ENCODE results near the gene SYTL3. TPM values are rescaled to one million over a fixed set of nuclear protein-coding genes. Genes with fewer than 3 reads are reported as not detected.
"Not testable (repeated sequence)": the region's sequence is repeated elsewhere in the genome, so short reads cannot be mapped to it uniquely, and the experiment has no call there.

Gene SYTL3
- total and polyA plus RNA-seq, 8 donors: 3.1 to 14.6 (median 5.3) TPM

GRCh38 chr6:158669145-158670035 is 19.5 kb downstream of the SYTL3 start:
- H3K27ac ChIP-seq: no peak overlapping the region
- H3K9me3 ChIP-seq: no peaks in the 10 kb centered on the region
- H3K4me3 ChIP-seq: no peak overlapping the region
- H3K36me3 ChIP-seq: no peaks in the 10 kb centered on the region
- DNase-seq: no peak
- H3K27me3 ChIP-seq: no peaks in the 10 kb centered on the region
- intact Hi-C loops (cut with DNase I; ENCODE audit: low total_unique reads): no loop called here
- TF ChIP-seq POLR2A (IDR thresholded peaks at IDR 0.05): no peak
- no peak for TF ChIP-seq EP300 (IDR thresholded peaks at IDR 0.05)
- TF ChIP-seq, protein P1, sequence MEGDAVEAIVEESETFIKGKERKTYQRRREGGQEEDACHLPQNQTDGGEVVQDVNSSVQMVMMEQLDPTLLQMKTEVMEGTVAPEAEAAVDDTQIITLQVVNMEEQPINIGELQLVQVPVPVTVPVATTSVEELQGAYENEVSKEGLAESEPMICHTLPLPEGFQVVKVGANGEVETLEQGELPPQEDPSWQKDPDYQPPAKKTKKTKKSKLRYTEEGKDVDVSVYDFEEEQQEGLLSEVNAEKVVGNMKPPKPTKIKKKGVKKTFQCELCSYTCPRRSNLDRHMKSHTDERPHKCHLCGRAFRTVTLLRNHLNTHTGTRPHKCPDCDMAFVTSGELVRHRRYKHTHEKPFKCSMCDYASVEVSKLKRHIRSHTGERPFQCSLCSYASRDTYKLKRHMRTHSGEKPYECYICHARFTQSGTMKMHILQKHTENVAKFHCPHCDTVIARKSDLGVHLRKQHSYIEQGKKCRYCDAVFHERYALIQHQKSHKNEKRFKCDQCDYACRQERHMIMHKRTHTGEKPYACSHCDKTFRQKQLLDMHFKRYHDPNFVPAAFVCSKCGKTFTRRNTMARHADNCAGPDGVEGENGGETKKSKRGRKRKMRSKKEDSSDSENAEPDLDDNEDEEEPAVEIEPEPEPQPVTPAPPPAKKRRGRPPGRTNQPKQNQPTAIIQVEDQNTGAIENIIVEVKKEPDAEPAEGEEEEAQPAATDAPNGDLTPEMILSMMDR (IDR thresholded peaks at IDR 0.05): no peak
- no peak for TF ChIP-seq POLR2AphosphoS5 (IDR thresholded peaks at IDR 0.05)
- WGBS, 5 donors: 71 to 80% (median 73%) methylated on average over 7 of the region's 7 CpGs
- peaks cover 0 to 18% (median 6%) of the 10 kb centered on the region in 4 donors for H3K4me1 ChIP-seq

DNA sequence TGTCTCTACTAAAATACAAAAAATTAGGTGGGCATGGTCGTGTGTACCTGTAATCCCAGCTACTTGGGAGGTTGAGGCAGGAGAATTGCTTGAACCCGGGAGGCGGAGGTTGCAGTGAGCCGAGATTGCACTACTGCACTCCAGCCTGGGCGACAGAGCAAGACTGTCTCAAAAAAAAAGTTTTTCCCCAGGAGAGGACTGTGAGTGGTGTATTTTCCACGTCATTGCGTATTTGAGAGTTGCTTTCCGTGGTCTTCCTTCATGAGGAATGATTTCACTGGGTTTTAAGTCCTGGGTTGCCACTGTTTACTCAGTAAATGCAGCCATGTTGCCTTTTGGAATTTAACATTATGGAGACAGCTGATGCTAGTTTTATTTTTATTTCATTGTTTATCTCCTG is 22.3 kb downstream of the SYTL3 start:
- H3K9me3 ChIP-seq; H3K4me1 ChIP-seq; H3K27me3 ChIP-seq; H3K27ac ChIP-seq; DNase-seq; intact Hi-C loops (cut with DNase I; ENCODE audit: low total_unique reads); H3K4me3 ChIP-seq; H3K36me3 ChIP-seq: not testable (repeated sequence)
- 84 to 89% (median 87%) methylated on average over 8 of the region's 8 CpGs for WGBS, 5 donors

- Histone ChIP-seq H3K27ac (no peak overlapping the region), H3K4me1 (peaks cover 0 to 8% (median 0%) of the 10 kb centered on the region in 4 donors), H3K36me3 (no peaks in the 10 kb centered on the region), H3K9me3 (no peaks in the 10 kb centered on the region), H3K4me3 (no peak overlapping the region), H3K27me3 (no peaks in the 10 kb centered on the region)
- DNase-seq: no peak
- no peak for TF ChIP-seq EP300 (IDR thresholded peaks at IDR 0.05)
- TF ChIP-seq POLR2A (IDR thresholded peaks at IDR 0.05): no peak
- TF ChIP-seq, protein P1 (IDR thresholded peaks at IDR 0.05): no peak
- no peak for TF ChIP-seq POLR2AphosphoS5 (IDR thresholded peaks at IDR 0.05)
- WGBS, 5 donors: 91 to 98% (median 96%) methylated on average over 6 of the region's 6 CpGs
- intact Hi-C loops (cut with DNase I; ENCODE audit: low total_unique reads): no loop called here
These were observed 22.9 kb downstream of the SYTL3 start for GRCh38 chr6:158672726-158673125.

DNA sequence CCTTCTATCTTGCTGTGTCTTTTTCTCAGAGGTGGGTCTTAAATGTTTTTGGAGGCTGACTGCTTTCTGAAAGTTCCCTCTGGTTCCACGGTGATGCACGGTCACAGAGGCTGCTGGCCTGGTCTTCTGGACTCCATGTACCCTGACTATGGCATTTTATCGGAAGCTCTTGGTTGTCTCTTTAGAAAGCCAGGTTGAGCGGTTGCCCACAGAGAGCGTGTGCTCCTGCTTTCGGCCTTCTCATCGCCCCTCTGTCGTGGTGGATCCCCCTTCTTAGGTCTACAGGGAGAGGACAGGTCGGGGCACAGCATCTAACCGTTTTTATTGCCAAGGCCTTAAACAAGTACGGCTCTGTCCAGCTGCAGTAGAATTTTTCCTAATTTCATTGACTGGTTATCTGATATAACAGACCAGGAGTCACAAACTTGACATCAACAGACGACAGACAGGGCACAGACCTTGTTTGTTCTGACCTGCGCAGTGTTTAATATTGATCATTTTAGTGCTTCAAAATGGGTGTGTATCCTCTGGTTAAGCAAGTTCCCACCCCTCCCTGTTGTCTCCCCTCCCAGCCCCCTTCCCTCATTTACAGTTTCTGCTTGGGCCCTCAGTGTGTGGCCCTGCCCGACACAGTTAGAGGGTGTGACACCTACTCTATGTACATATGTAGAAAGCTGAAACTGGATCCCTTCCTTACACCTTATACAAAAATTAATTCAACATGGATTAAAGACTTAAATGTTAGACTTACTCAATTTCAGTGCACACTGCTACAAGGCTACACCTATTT is 24.7 kb downstream of the SYTL3 start:
- DNase-seq: no peak
- TF ChIP-seq POLR2A (IDR thresholded peaks at IDR 0.05) (no peak), EP300 (IDR thresholded peaks at IDR 0.05) (no peak)
- TF ChIP-seq, protein P1 (IDR thresholded peaks at IDR 0.05): no peak
- Histone ChIP-seq H3K36me3 (no peaks in the 10 kb centered on the region), H3K4me1 (no peaks in the 10 kb centered on the region), H3K27me3 (no peaks in the 10 kb centered on the region), H3K4me3 (no peak overlapping the region), H3K9me3 (no peaks in the 10 kb centered on the region), H3K27ac (no peak overlapping the region)
- 87 to 93% (median 92%) methylated on average over 14 of the region's 14 CpGs for WGBS, 5 donors
- intact Hi-C loops (cut with DNase I; ENCODE audit: low total_unique reads): no loop called here

DNA sequence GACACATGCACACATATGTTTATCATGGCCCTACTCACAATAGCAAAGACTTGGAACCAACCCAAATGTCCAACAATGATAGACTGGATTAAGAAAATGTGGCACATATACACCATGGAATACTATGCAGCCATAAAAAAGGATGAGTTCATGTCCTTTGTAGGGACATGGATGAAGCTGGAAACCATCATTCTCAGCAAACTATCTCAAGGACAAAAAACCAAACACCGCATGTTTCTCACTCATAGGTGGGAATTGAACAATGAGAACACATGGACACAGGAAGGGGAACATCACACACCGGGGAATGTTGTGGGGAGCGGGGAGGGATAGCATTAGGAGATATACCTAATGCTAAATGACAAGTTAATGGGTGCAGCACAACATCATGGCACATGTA is 27.2 kb downstream of the SYTL3 start:
- H3K27me3 ChIP-seq; H3K27ac ChIP-seq; H3K36me3 ChIP-seq; H3K9me3 ChIP-seq; DNase-seq; H3K4me1 ChIP-seq; intact Hi-C loops (cut with DNase I; ENCODE audit: low total_unique reads); H3K4me3 ChIP-seq: not testable (repeated sequence)
- WGBS, 5 donors: 93 to 99% (median 97%) methylated on average over 3 of the region's 3 CpGs

All from stomach (tissue), 9 donors.